ENCODE results near the gene HSD11B1. TPM values are rescaled to one million over a fixed set of nuclear protein-coding genes. Genes with fewer than 3 reads are reported as not detected.

The HSD11B1 gene
- total and polyA plus RNA-seq, 4 donors, result 0.09 to 488 (median 304) TPM

GRCh38 chr1:209706622-209707021 is 2.0 kb downstream of the HSD11B1 start:
- Histone ChIP-seq H3K9ac (ENCODE audit: low read depth in 1 of 2, low read length in 2 of 2) (no peak overlapping the region), H3K27ac (ENCODE audit: low read depth in 1 of 2, low read length in 2 of 2) (peak overlapping the region; percentile 91 to 96), H3K36me3 (ENCODE audit: control insufficient read depth in 4 of 4, insufficient read depth in 3 of 4, low read depth in 1 of 4, low read length in 3 of 4) (peaks cover 0 to 20% (median 8%) of the 10 kb centered on the region in 4 donors), H3K4me3 (ENCODE audit: low read depth in 1 of 3, low read length in 3 of 3) (peak overlapping the region in 2 of 3 donors; percentile 58 to 77), H3K4me1 (ENCODE audit: control insufficient read depth in 4 of 4, insufficient read depth in 4 of 4, low read length in 3 of 4) (peaks cover 0 to 51% (median 31%) of the 10 kb centered on the region in 4 donors), H3K9me3 (ENCODE audit: control insufficient read depth in 4 of 4, low read length in 3 of 4) (no peaks in the 10 kb centered on the region), H3K27me3 (ENCODE audit: control insufficient read depth in 4 of 4, insufficient read depth in 4 of 4, low read length in 3 of 4) (no peaks in the 10 kb centered on the region)
- WGBS, result 77% methylated on average over 3 of the region's 3 CpGs
- DNase-seq (ENCODE audit: low spot score), result no peak
- no peak for TF ChIP-seq ATF3 (IDR thresholded peaks at IDR 0.05)
- no peak for TF ChIP-seq EGR1 (IDR thresholded peaks at IDR 0.05; ENCODE audit: low read depth in 2 of 2)
- TF ChIP-seq TAF1 (conservative IDR thresholded peaks at IDR 0.05), result no peak
- TF ChIP-seq YY1 (IDR thresholded peaks at IDR 0.05), result peak; percentile 83
- peak; percentile 67 to 85 for TF ChIP-seq RXRA (IDR thresholded peaks at IDR 0.05)
- TF ChIP-seq FOXA2 (IDR thresholded peaks at IDR 0.05), result no peak
- TF ChIP-seq SP1 (IDR thresholded peaks at IDR 0.05), result peak; percentile 74
- no peak for TF ChIP-seq FOXA1 (IDR thresholded peaks at IDR 0.05)
- peak; percentile 93 to 96 for TF ChIP-seq HNF4A (conservative IDR thresholded peaks at IDR 0.05)
- no peak for TF ChIP-seq JUND (IDR thresholded peaks at IDR 0.05)
- TF ChIP-seq HNF4G (IDR thresholded peaks at IDR 0.05), result peak; percentile 73
- peak; percentile 12 for TF ChIP-seq MAX (IDR thresholded peaks at IDR 0.05)
- no peak for TF ChIP-seq GABPA (IDR thresholded peaks at IDR 0.05 in 1 of 2, conservative IDR thresholded peaks at IDR 0.05 in 1 of 2)
- peak; percentile 12 to 35 for TF ChIP-seq RAD21 (IDR thresholded peaks at IDR 0.05)

GRCh38 chr1:209707308-209707707 is 2.7 kb downstream of the HSD11B1 start:
- H3K9me3 ChIP-seq (ENCODE audit: control insufficient read depth in 4 of 4, low read length in 3 of 4), result no peaks in the 10 kb centered on the region
- H3K9ac ChIP-seq (ENCODE audit: low read depth in 1 of 2, low read length in 2 of 2), result no peak overlapping the region
- H3K36me3 ChIP-seq (ENCODE audit: control insufficient read depth in 4 of 4, insufficient read depth in 3 of 4, low read depth in 1 of 4, low read length in 3 of 4), result peaks cover 0 to 20% (median 10%) of the 10 kb centered on the region in 4 donors
- no peak overlapping the region for H3K4me3 ChIP-seq (ENCODE audit: low read depth in 1 of 3, low read length in 3 of 3)
- 93% methylated on average over 1 of the region's 1 CpG for WGBS
- no peaks in the 10 kb centered on the region for H3K27me3 ChIP-seq (ENCODE audit: control insufficient read depth in 4 of 4, insufficient read depth in 4 of 4, low read length in 3 of 4)
- no peak for TF ChIP-seq NR2F2 (IDR thresholded peaks at IDR 0.05)
- no peak for TF ChIP-seq FOXA1 (IDR thresholded peaks at IDR 0.05)
- TF ChIP-seq REST (IDR thresholded peaks at IDR 0.05), result no peak
- no peak for TF ChIP-seq CTCF (IDR thresholded peaks at IDR 0.05; ENCODE audit: low read depth, low read length, missing input control)
- no peak for TF ChIP-seq SP1 (IDR thresholded peaks at IDR 0.05)
- TF ChIP-seq HNF4G (IDR thresholded peaks at IDR 0.05), result no peak
- no peak for TF ChIP-seq ATF3 (IDR thresholded peaks at IDR 0.05)
- no peak for TF ChIP-seq JUND (IDR thresholded peaks at IDR 0.05)
- TF ChIP-seq RXRA (IDR thresholded peaks at IDR 0.05), result no peak
- TF ChIP-seq MAX (IDR thresholded peaks at IDR 0.05), result no peak
- TF ChIP-seq TAF1 (conservative IDR thresholded peaks at IDR 0.05), result no peak
- TF ChIP-seq FOXA2 (IDR thresholded peaks at IDR 0.05), result no peak
- TF ChIP-seq YY1 (IDR thresholded peaks at IDR 0.05), result no peak
- H3K27ac ChIP-seq (ENCODE audit: low read depth in 1 of 2, low read length in 2 of 2), result peak overlapping the region; percentile 91 to 96
- peaks cover 0 to 48% (median 28%) of the 10 kb centered on the region in 4 donors for H3K4me1 ChIP-seq (ENCODE audit: control insufficient read depth in 4 of 4, insufficient read depth in 4 of 4, low read length in 3 of 4)
- DNase-seq (ENCODE audit: low spot score), result no peak

Data from liver (tissue), 9 donors.